Measurements from ENCODE around the gene SEPTIN5. TPM values are rescaled to one million over a fixed set of nuclear protein-coding genes. Genes with fewer than 3 reads are reported as not detected.

The SEPTIN5 gene
- polyA plus RNA-seq, 2 of the 4 experiments (the other 2 are of a cell fraction) = 4.6 to 12.6 TPM

DNA sequence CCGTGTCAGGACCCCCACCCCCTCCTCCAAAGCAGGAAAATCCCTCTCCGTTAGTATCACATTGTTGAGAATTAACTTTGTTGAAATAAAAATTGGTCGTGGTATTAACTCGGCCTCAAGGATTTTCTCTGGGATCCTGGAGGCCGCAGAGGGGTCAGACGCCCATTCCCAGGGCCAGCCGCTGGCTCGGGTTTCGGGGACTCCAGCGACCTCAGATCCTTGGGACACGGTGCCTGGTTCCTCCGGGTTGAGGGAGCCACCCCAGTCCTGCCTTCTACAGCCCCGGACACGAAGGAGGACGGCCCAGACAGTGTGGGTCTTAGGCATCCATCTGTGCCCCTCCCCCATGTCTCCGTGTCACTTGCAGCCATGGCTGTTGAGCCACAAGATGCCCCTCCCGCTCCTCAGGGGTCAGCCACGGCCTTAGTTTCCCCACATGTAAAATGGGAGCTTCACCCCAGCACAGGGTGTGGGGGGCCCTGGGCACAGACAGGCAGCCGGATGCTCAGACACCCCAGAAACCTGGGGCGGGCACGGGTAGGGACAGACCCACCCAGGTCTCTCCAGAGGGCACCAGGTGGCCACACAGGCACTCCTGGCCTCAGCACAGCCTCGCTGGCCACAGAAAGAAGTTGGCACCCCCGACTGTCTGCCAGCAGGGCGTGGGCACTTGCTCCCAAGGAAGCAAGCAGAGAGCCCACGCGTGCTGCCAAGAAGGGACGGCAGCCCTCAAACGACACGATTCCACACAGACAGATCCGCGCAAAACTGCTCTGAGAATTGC, 24.6 kb downstream of the SEPTIN5 start:
- no peak overlapping the region for H3K27ac ChIP-seq
- no peak for ATAC-seq
- TF ChIP-seq CEBPB (IDR thresholded peaks at IDR 0.05) (no peak), CHD2 (IDR thresholded peaks at IDR 0.05; ENCODE audit: low read length, partially characterized antibody) (no peak), EP300 (IDR thresholded peaks at IDR 0.05) (no peak), HOXA7 (CRISPR knock-in tag; IDR thresholded peaks at IDR 0.05) (no peak), HDAC2 (IDR thresholded peaks at IDR 0.05) (no peak), ZSCAN20 (CRISPR knock-in tag; IDR thresholded peaks at IDR 0.05) (no peak), NFE2L2 (conservative IDR thresholded peaks at IDR 0.05; ENCODE audit: low read length) (no peak), NR3C1 (IDR thresholded peaks at IDR 0.05) (no peak), TFCP2L1 (CRISPR knock-in tag; IDR thresholded peaks at IDR 0.05) (no peak), BHLHE40 (IDR thresholded peaks at IDR 0.05; ENCODE audit: low read depth, low read length) (no peak), ESRRA (IDR thresholded peaks at IDR 0.05; ENCODE audit: borderline replicate concordance, low read length) (no peak)
- H3K9me3 ChIP-seq = no peaks in the 10 kb centered on the region
- WGBS (ENCODE audit: missing lambda C conversion rate) = 61% methylated on average over 13 of the region's 31 CpGs
- ChIA-PET POLR2A (no interaction called here), CTCF (interaction anchor here (1.8 to 11.1 kb wide), 2 partner anchors 8 to 172 kb away, joined by 6 to 86 read pairs; no protein-coding TSS in a partner anchor)
- no peaks in the 10 kb centered on the region for H3K4me1 ChIP-seq
- FAIRE-seq = no peak
- no peak for DNase-seq (ENCODE audit: low read depth in 1 of 2, low spot score in 1 of 2)
- H3K4me3 ChIP-seq = no peak overlapping the region
- no peak overlapping the region for H3K4me2 ChIP-seq

DNA sequence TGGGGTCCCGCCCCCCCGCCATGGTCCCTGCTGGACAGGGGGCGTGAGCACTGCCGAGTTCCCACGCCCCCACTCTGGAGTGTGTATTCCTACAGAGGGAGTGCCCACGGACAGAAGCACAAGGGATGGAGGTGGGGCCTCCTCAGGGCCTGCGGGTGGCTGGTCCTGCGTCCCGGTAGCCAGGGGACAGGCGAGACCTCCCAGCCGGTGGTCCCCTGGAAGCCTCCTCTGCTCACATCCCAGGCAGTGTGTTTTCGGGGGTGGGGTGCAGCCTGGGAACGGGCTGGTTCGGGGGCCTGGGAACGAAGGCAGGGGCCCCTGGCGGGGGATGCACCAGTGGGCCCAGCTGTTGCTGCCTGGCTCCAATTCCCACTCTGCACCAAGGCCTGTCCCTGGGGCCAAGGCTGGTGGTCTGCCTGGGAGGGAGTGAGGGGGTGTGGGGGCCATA, 25.2 kb downstream of the SEPTIN5 start:
- Histone ChIP-seq H3K27ac (no peak overlapping the region), H3K4me2 (no peak overlapping the region), H3K4me1 (no peaks in the 10 kb centered on the region), H3K9me3 (no peaks in the 10 kb centered on the region), H3K4me3 (no peak overlapping the region)
- ChIA-PET CTCF (interaction anchor here (1.8 to 11.1 kb wide), 2 partner anchors 8 to 171 kb away, joined by 6 to 86 read pairs; no protein-coding TSS in a partner anchor), POLR2A (no interaction called here)
- no CpG with 5 or more reads among the region's 16 CpGs for WGBS (ENCODE audit: missing lambda C conversion rate)
- FAIRE-seq = no peak
- ATAC-seq = no peak
- no peak for DNase-seq (ENCODE audit: low read depth in 1 of 2, low spot score in 1 of 2)
- TF ChIP-seq HOXB5 (CRISPR knock-in tag; IDR thresholded peaks at IDR 0.05) = no peak
- no peak for TF ChIP-seq JUNB (IDR thresholded peaks at IDR 0.05)
- TF ChIP-seq TP53 (CRISPR knock-in tag; IDR thresholded peaks at IDR 0.05) = no peak
- no peak for TF ChIP-seq EHMT2 (IDR thresholded peaks at IDR 0.05; ENCODE audit: low read depth)
- no peak for TF ChIP-seq RCOR1 (IDR thresholded peaks at IDR 0.05; ENCODE audit: low read depth, low read length)
- TF ChIP-seq ZC3H11A (IDR thresholded peaks at IDR 0.05) = no peak
- TF ChIP-seq HEYL (CRISPR knock-in tag; IDR thresholded peaks at IDR 0.05) = no peak
- TF ChIP-seq PHF8 (IDR thresholded peaks at IDR 0.05; ENCODE audit: borderline replicate concordance, low read depth) = no peak
- TF ChIP-seq RARB (CRISPR knock-in tag; IDR thresholded peaks at IDR 0.05) = no peak
- TF ChIP-seq TFCP2L1 (CRISPR knock-in tag; IDR thresholded peaks at IDR 0.05) = no peak
- TF ChIP-seq, protein P1, sequence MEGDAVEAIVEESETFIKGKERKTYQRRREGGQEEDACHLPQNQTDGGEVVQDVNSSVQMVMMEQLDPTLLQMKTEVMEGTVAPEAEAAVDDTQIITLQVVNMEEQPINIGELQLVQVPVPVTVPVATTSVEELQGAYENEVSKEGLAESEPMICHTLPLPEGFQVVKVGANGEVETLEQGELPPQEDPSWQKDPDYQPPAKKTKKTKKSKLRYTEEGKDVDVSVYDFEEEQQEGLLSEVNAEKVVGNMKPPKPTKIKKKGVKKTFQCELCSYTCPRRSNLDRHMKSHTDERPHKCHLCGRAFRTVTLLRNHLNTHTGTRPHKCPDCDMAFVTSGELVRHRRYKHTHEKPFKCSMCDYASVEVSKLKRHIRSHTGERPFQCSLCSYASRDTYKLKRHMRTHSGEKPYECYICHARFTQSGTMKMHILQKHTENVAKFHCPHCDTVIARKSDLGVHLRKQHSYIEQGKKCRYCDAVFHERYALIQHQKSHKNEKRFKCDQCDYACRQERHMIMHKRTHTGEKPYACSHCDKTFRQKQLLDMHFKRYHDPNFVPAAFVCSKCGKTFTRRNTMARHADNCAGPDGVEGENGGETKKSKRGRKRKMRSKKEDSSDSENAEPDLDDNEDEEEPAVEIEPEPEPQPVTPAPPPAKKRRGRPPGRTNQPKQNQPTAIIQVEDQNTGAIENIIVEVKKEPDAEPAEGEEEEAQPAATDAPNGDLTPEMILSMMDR (IDR thresholded peaks at IDR 0.05) = no peak
- TF ChIP-seq NFE2L2 (conservative IDR thresholded peaks at IDR 0.05; ENCODE audit: low read length) = no peak
- TF ChIP-seq CEBPB (IDR thresholded peaks at IDR 0.05) = no peak
- TF ChIP-seq RNF2 (IDR thresholded peaks at IDR 0.05; ENCODE audit: borderline replicate concordance, low read depth) = no peak
- no peak for TF ChIP-seq SREBF2 (IDR thresholded peaks at IDR 0.05)

DNA sequence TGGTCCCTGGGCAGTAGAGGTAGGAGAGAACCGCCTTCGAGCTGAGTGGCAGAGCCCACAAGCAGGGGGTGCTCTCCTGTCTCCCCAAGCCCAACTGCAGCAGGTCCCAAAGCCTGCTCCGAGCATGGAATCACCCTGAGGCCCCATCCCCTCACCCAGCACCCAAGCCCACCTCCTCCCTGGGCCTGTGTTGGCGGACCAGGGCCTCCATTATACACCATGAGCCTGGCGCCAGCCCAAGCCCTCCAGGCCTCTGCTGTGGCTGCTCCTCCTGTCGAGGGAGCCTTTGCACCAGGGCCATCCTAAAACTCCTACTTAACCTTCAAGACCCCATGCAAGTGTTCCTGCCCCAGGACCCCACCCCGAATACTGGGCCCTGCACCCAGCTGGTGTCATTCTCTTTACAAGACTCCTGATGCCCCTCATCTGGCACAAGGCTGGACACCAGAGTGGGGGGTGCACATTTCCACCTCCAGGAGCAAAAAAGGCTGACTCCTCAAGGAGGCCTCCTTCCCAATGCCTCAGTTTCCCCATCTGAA, 25.7 kb downstream of the SEPTIN5 start:
- Histone ChIP-seq H3K4me1 (no peaks in the 10 kb centered on the region), H3K4me3 (no peak overlapping the region), H3K4me2 (no peak overlapping the region), H3K9me3 (no peaks in the 10 kb centered on the region), H3K27ac (no peak overlapping the region)
- ATAC-seq = no peak
- DNase-seq (ENCODE audit: low read depth in 1 of 2, low spot score in 1 of 2) = no peak
- FAIRE-seq = no peak
- POLR2A ChIA-PET = no interaction called here
- CTCF ChIA-PET = interaction anchor here (11.1 kb wide), 1 partner anchor 9 kb away, joined by 86 read pairs; no protein-coding TSS in a partner anchor
- 30% methylated on average over 2 of the region's 7 CpGs for WGBS (ENCODE audit: missing lambda C conversion rate)
- no peak for TF ChIP-seq POLR2A (IDR thresholded peaks at IDR 0.05; ENCODE audit: low read length)
- TF ChIP-seq SMC3 (IDR thresholded peaks at IDR 0.05) = no peak
- TF ChIP-seq FOXS1 (CRISPR knock-in tag; IDR thresholded peaks at IDR 0.05) = no peak
- TF ChIP-seq, protein P2, sequence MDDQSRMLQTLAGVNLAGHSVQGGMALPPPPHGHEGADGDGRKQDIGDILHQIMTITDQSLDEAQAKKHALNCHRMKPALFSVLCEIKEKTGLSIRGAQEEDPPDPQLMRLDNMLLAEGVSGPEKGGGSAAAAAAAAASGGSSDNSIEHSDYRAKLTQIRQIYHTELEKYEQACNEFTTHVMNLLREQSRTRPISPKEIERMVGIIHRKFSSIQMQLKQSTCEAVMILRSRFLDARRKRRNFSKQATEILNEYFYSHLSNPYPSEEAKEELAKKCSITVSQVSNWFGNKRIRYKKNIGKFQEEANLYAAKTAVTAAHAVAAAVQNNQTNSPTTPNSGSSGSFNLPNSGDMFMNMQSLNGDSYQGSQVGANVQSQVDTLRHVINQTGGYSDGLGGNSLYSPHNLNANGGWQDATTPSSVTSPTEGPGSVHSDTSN (IDR thresholded peaks at IDR 0.05) = no peak
- no peak for TF ChIP-seq CHD4 (IDR thresholded peaks at IDR 0.05; ENCODE audit: borderline replicate concordance)
- TF ChIP-seq, protein P3, sequence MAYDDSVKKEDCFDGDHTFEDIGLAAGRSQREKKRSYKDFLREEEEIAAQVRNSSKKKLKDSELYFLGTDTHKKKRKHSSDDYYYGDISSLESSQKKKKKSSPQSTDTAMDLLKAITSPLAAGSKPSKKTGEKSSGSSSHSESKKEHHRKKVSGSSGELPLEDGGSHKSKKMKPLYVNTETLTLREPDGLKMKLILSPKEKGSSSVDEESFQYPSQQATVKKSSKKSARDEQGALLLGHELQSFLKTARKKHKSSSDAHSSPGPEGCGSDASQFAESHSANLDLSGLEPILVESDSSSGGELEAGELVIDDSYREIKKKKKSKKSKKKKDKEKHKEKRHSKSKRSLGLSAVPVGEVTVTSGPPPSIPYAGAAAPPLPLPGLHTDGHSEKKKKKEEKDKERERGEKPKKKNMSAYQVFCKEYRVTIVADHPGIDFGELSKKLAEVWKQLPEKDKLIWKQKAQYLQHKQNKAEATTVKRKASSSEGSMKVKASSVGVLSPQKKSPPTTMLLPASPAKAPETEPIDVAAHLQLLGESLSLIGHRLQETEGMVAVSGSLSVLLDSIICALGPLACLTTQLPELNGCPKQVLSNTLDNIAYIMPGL (CRISPR knock-in tag; IDR thresholded peaks at IDR 0.05; ENCODE audit: borderline replicate concordance) = no peak
- no peak for TF ChIP-seq ZC3H11A (IDR thresholded peaks at IDR 0.05)
- TF ChIP-seq, protein P4, sequence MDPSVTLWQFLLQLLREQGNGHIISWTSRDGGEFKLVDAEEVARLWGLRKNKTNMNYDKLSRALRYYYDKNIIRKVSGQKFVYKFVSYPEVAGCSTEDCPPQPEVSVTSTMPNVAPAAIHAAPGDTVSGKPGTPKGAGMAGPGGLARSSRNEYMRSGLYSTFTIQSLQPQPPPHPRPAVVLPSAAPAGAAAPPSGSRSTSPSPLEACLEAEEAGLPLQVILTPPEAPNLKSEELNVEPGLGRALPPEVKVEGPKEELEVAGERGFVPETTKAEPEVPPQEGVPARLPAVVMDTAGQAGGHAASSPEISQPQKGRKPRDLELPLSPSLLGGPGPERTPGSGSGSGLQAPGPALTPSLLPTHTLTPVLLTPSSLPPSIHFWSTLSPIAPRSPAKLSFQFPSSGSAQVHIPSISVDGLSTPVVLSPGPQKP (IDR thresholded peaks at IDR 0.05; ENCODE audit: low read depth, low read length) = no peak
- TF ChIP-seq TFCP2L1 (CRISPR knock-in tag; IDR thresholded peaks at IDR 0.05) = no peak
- no peak for TF ChIP-seq NR3C1 (IDR thresholded peaks at IDR 0.05)

Measured in A549 (cell line).